B cell (primary cell): ENCODE results near the gene UGT1A6. TPM values are rescaled to one million over a fixed set of nuclear protein-coding genes. Genes with fewer than 3 reads are reported as not detected.

Source experiments
- ATAC-seq: fragments of 200-7000 bp; cut with Tn5 transposase; one replicate; pipeline ENCODE4 v1.10.0; 2021; ENCODE audit warnings: low read depth, mild to moderate bottlenecking, moderate number of reproducible peaks, moderate library complexity
- CTCF ChIA-PET: fragments of 350-600 bp; sonication (Branson Sonifier 250); formaldehyde crosslinking; loops from one replicate; lab custom pipeline; 2021; ENCODE audit warnings: antibody characterized with exemption, inconsistent platforms; lab: Charles Lee
- POLR2A ChIA-PET: fragments of 350-600 bp; sonication (Branson Sonifier 250); formaldehyde crosslinking; loops from one replicate; lab custom pipeline; 2021; ENCODE audit warnings: antibody characterized with exemption; lab: Charles Lee
- DNase-seq: peaks from one replicate; pipeline ENCODE4 v3.0.0; 2013
- H2AFZ ChIP-seq: 2 replicates; pipeline ENCODE4 v1.6.1; 2012; ENCODE audit warnings: mild to moderate bottlenecking, low read depth, low read length; ENCODE audit not compliant: insufficient read depth, poor library complexity, severe bottlenecking
- H3K27ac ChIP-seq, 2 donors: 1 replicate in 1 of 2; 2 replicates in 1 of 2; pipeline ENCODE4 v1.5.1; 2012 to 2013; ENCODE audit warnings: low read length in 2 of 2, mild to moderate bottlenecking in 2 of 2, moderate library complexity in 1 of 2
- H3K27me3 ChIP-seq, 4 experiments: fragments of 200-600 bp in 1 of 4; sonication (generic) in 1 of 4; replicated peaks in 1 of 4; 1 replicate in 2 of 4; 2 replicates in 2 of 4; pipeline versions ENCODE4 v1.6.1 to v1.7.0; 2013 to 2016; ENCODE audit warnings: low read length in 3 of 4, mild to moderate bottlenecking in 2 of 4, mixed read lengths in 1 of 4, moderate library complexity in 1 of 4; ENCODE audit not compliant: insufficient read depth in 4 of 4, control insufficient read depth in 3 of 4; ENCODE audit errors: control extremely low read depth in 1 of 4
- H3K36me3 ChIP-seq, 2 experiments: replicated peaks in 1 of 2; 1 replicate in 1 of 2; 2 replicates in 1 of 2; pipeline versions ENCODE4 v1.6.1 to v1.7.1; 2013; ENCODE audit warnings: low read length in 1 of 2; ENCODE audit not compliant: insufficient read depth in 2 of 2, control insufficient read depth in 1 of 2; ENCODE audit errors: control extremely low read depth in 1 of 2, extremely low read depth in 1 of 2
- H3K4me1 ChIP-seq, 2 donors: fragments of 200-600 bp in 1 of 2; sonication (generic) in 1 of 2; 1 replicate in 1 of 2; 2 replicates in 1 of 2; pipeline versions ENCODE4 v1.5.1 to v1.6.1; 2013 to 2017; ENCODE audit warnings: low read length in 2 of 2; ENCODE audit not compliant: control insufficient read depth in 2 of 2, insufficient read depth in 2 of 2
- H3K4me2 ChIP-seq: replicated peaks from 2 replicates; pipeline ENCODE3; 2012; ENCODE audit warnings: mild to moderate bottlenecking, low read depth, low read length; ENCODE audit not compliant: poor library complexity, severe bottlenecking
- H3K4me3 ChIP-seq, 5 experiments: fragments of 200-600 bp in 1 of 5; sonication (generic) in 1 of 5; 1 replicate in 3 of 5; 2 replicates in 2 of 5; pipeline versions ENCODE4 v1.5.1 to v1.7.0; 2011 to 2016; ENCODE audit warnings: low read length in 4 of 5, mild to moderate bottlenecking in 4 of 5, low read depth in 2 of 5, control low read depth in 1 of 5, moderate library complexity in 1 of 5; ENCODE audit not compliant: insufficient read depth in 1 of 5; ENCODE audit errors: control extremely low read depth in 1 of 5, extremely low read depth in 1 of 5
- H3K79me2 ChIP-seq: fragments of 200-600 bp; sonication (generic); one replicate; pipeline ENCODE4 v1.6.0; 2016; ENCODE audit warnings: low read length; ENCODE audit not compliant: control insufficient read depth, insufficient read depth
- H3K9ac ChIP-seq: fragments of 200-600 bp; sonication (generic); 2 replicates; pipeline ENCODE4 v1.6.1; 2017; ENCODE audit warnings: mild to moderate bottlenecking, low read length, moderate library complexity
- H3K9me3 ChIP-seq, 3 donors: one replicate each; pipeline versions ENCODE4 v1.6.1 to v1.7.1; 2013; ENCODE audit warnings: low read length in 2 of 3; ENCODE audit not compliant: control insufficient read depth in 2 of 3, insufficient read depth in 1 of 3; ENCODE audit errors: control extremely low read depth in 1 of 3
- H4K20me1 ChIP-seq: 2 replicates; pipeline ENCODE4 v1.6.0; 2012; ENCODE audit warnings: mild to moderate bottlenecking, low read length; ENCODE audit not compliant: insufficient read depth, control insufficient read depth, poor library complexity, severe bottlenecking
- H3K27ac Mint-ChIP-seq: one replicate; pipeline ENCODE4 v1.8.0; 2021; ENCODE audit warnings: mixed read lengths
- H3K27me3 Mint-ChIP-seq: one replicate; pipeline ENCODE4 v1.8.0; 2021; ENCODE audit warnings: mixed read lengths
- H3K4me1 Mint-ChIP-seq: one replicate; pipeline ENCODE4 v1.8.0; 2021; ENCODE audit warnings: mixed read lengths
- H3K4me3 Mint-ChIP-seq: one replicate; pipeline ENCODE4 v1.8.0; 2021; ENCODE audit warnings: mixed read lengths
- H3K9me3 Mint-ChIP-seq: one replicate; pipeline ENCODE4 v1.8.0; 2022; ENCODE audit warnings: mixed read lengths; ENCODE audit not compliant: insufficient read depth
- CTCF ChIP-seq: fragments of 200-600 bp; IDR thresholded peaks from one replicate; pipeline ENCODE4 v1.8.0; 2022; ENCODE audit warnings: antibody characterized with exemption, mild to moderate bottlenecking
- EZH2 ChIP-seq: IDR thresholded peaks from 2 replicates; pipeline ENCODE4 v1.6.1; 2012; ENCODE audit warnings: borderline replicate concordance, low read depth, mild to moderate bottlenecking, moderate library complexity, low read length; ENCODE audit not compliant: insufficient read depth, poor library complexity, severe bottlenecking
- WGBS: methylation state at CpG from one replicate; pipeline ENCODE4 v1.1.5; 2013; ENCODE audit warnings: missing lambda C conversion rate; ENCODE audit not compliant: insufficient coverage; 5-methylcytosine and 5-hydroxymethylcytosine counted together
- intact Hi-C: fragments of 100-400 bp; cut with micrococcal nuclease; formaldehyde crosslinking; loops from one replicate; pipeline ENCODE4 v1.10.0; 2022
- polyA plus RNA-seq: library from polyadenylated mRNA; depleted of rRNA; stranded (reverse); fragments of >200 nt; gene quantifications from 2 replicates; pipeline ENCODE4 v1.2.3, GENCODE V29; 2012
- total RNA-seq, 2 donors: library from RNA; stranded (reverse); fragments of 120-200 nt in 1 of 2; gene quantifications; 1 replicate in 1 of 2; 2 replicates in 1 of 2; pipeline versions ENCODE4 v1.2.3 to v1.2.4, GENCODE V29; 2013 to 2022

The UGT1A6 gene
- total and polyA plus RNA-seq, 2 donors (not counting 1 experiment from before 2014, with no cell fraction given) = not detected

GRCh38 chr2:233792720-233793119 is 100.0 kb downstream of the UGT1A6 start:
- H3K27me3 Mint-ChIP-seq = peaks cover 6% of the 10 kb centered on the region
- DNase-seq (no peak), ATAC-seq (no peak)
- no peak overlapping the region for H2AFZ ChIP-seq
- TF ChIP-seq EZH2 = no peak
- no peak for TF ChIP-seq CTCF
- ChIA-PET POLR2A (no interaction called here), CTCF (no interaction called here)
- H3K4me3 Mint-ChIP-seq = no peak overlapping the region
- H3K27ac Mint-ChIP-seq = no peak overlapping the region
- no peaks in the 10 kb centered on the region for H3K79me2 ChIP-seq
- peaks cover 2% of the 10 kb centered on the region for H3K9me3 Mint-ChIP-seq
- no peaks in the 10 kb centered on the region for H3K4me1 ChIP-seq
- intact Hi-C loops = no loop called here
- no peak overlapping the region for H3K4me3 ChIP-seq
- no peaks in the 10 kb centered on the region for H3K36me3 ChIP-seq
- no peaks in the 10 kb centered on the region for H3K27me3 ChIP-seq
- WGBS = 95% methylated on average over 6 of the region's 7 CpGs
- H3K27ac ChIP-seq = no peak overlapping the region
- H3K4me2 ChIP-seq = no peak overlapping the region
- no peaks in the 10 kb centered on the region for H3K4me1 Mint-ChIP-seq
- no peak overlapping the region for H3K9ac ChIP-seq
- peaks cover 0 to 8% (median 0%) of the 10 kb centered on the region in 3 donors for H3K9me3 ChIP-seq
- H4K20me1 ChIP-seq = no peaks in the 10 kb centered on the region

- WGBS = 88% methylated on average over 15 of the region's 18 CpGs
- Histone ChIP-seq H3K9me3 (peaks cover 0 to 8% (median 0%) of the 10 kb centered on the region in 3 donors), H3K4me1 (no peaks in the 10 kb centered on the region), H3K9ac (no peak overlapping the region), H2AFZ (no peak overlapping the region), H3K4me2 (no peak overlapping the region), H3K27me3 (no peaks in the 10 kb centered on the region), H3K79me2 (no peaks in the 10 kb centered on the region), H3K4me3 (no peak overlapping the region), H3K27ac (no peak overlapping the region), H3K36me3 (no peaks in the 10 kb centered on the region), H4K20me1 (no peaks in the 10 kb centered on the region)
- DNase-seq (no peak), ATAC-seq (no peak)
- H3K27ac Mint-ChIP-seq = no peak overlapping the region
- H3K4me1 Mint-ChIP-seq = no peaks in the 10 kb centered on the region
- TF ChIP-seq EZH2 (no peak), CTCF (no peak)
- no peak overlapping the region for H3K4me3 Mint-ChIP-seq
- intact Hi-C loops = no loop called here
- CTCF ChIA-PET = no interaction called here
- POLR2A ChIA-PET = no interaction called here
- peaks cover 2% of the 10 kb centered on the region for H3K9me3 Mint-ChIP-seq
- H3K27me3 Mint-ChIP-seq = peaks cover 6% of the 10 kb centered on the region
Observed at GRCh38 chr2:233793465-233794127, 100.9 kb downstream of the UGT1A6 start.
